Measurements from ENCODE around the gene GMPS. TPM values are rescaled to one million over a fixed set of nuclear protein-coding genes. Genes with fewer than 3 reads are reported as not detected.
"Not testable (repeated sequence)": the region's sequence is repeated elsewhere in the genome, so short reads cannot be mapped to it uniquely, and the experiment has no call there.

GMPS gene
- total RNA-seq: 29.2 TPM

DNA sequence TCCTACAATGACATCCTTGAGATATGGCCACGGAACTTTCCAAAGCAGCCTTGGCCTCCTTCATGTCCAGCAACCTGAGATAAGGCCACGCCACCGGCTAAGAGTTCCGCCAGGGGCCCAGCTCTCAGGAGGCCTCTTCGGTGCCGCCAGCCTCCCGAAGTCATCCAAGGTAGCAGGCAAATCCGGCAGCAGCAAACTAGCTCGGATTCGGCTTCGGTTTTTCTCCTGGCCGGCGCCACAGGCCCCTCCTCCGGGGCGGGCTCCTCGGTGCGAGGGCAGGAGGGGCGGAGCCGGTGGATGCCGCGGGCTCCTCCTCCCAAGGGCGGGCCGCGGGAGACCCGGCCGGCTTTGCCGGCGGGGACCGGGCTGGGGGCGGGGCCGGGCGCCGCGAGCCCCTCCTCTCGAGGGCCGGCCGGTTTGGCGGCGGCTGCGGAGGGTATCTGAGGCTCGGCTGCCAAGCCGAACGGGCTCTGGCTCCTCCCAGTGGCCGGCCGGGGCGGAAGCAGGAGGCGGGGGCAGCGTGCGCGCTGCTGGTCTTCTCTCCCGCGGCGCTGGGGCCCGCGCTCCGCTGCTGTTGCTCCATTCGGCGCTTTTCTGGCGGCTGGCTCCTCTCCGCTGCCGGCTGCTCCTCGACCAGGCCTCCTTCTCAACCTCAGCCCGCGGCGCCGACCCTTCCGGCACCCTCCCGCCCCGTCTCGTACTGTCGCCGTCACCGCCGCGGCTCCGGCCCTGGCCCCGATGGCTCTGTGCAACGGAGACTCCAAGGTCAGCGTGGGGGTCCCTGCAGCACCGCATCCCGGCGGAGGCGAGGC, at the start of gene GMPS:
TSS of gene GMPS (plus strand) at position 518 of the 812 bp plus-strand sequence. CDS start at position 739, 221 bp downstream.
- intact Hi-C loops (cut with DNase I): no loop called here
- Histone ChIP-seq H3K4me3 (peak within 1 kb of the TSS; percentile 93 to 100), H3K9me3 (no peaks in the 10 kb centered on the region), H3K4me1 (peaks cover 38% of the 10 kb centered on the region), H3K27ac (peak within 1 kb of the TSS; percentile 99), H3K36me3 (no peaks in the 10 kb centered on the region), H3K27me3 (no peaks in the 10 kb centered on the region)
- TF ChIP-seq POLR2AphosphoS5 (IDR thresholded peaks at IDR 0.05; ENCODE audit: insufficient read depth in 1 of 2, low read depth in 1 of 2): peak in 1 of 2 donors; percentile 79
- TF ChIP-seq, protein P1, sequence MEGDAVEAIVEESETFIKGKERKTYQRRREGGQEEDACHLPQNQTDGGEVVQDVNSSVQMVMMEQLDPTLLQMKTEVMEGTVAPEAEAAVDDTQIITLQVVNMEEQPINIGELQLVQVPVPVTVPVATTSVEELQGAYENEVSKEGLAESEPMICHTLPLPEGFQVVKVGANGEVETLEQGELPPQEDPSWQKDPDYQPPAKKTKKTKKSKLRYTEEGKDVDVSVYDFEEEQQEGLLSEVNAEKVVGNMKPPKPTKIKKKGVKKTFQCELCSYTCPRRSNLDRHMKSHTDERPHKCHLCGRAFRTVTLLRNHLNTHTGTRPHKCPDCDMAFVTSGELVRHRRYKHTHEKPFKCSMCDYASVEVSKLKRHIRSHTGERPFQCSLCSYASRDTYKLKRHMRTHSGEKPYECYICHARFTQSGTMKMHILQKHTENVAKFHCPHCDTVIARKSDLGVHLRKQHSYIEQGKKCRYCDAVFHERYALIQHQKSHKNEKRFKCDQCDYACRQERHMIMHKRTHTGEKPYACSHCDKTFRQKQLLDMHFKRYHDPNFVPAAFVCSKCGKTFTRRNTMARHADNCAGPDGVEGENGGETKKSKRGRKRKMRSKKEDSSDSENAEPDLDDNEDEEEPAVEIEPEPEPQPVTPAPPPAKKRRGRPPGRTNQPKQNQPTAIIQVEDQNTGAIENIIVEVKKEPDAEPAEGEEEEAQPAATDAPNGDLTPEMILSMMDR (IDR thresholded peaks at IDR 0.05): peak; percentile 23 to 59 (median 49)
- TF ChIP-seq POLR2A (IDR thresholded peaks at IDR 0.05): peak in 1 of 2 donors; percentile 82
- DNase-seq (ENCODE audit: extremely low spot score in 2 of 2): peak in 1 of 2 donors; percentile 93

DNA sequence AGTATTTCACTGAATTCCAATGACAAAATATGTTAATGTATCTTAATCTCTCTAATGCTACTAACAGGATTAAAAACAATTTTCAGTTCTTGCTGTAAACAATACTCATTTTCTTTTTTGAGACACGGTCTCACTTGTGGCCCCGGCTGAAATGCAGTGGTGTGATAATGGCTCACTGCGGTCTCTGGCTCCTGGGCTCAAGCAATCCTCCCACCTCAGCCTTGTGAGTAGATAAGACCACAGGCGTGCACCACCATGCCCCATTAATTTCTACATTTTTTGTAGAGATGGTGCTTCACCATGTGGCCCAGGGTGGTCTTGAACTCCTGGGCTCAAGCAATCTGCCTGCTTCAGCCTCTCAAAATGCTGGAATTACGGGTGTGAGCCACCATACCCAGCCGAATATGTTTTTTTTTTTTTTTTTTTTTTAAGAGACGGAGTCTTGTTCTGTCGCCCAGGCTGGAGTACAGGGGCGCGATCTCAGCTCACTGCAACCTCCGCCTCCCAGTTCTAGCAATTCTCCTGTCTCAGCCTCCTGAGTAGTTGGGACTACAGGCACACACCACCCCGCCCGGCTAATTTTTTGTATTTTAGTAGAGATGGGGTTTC, 41.9 kb upstream of the GMPS start:
- H3K4me1 ChIP-seq; H3K27ac ChIP-seq; intact Hi-C loops (cut with DNase I); DNase-seq (ENCODE audit: extremely low spot score in 2 of 2); H3K9me3 ChIP-seq; H3K4me3 ChIP-seq; H3K27me3 ChIP-seq; H3K36me3 ChIP-seq: not testable (repeated sequence)

DNA sequence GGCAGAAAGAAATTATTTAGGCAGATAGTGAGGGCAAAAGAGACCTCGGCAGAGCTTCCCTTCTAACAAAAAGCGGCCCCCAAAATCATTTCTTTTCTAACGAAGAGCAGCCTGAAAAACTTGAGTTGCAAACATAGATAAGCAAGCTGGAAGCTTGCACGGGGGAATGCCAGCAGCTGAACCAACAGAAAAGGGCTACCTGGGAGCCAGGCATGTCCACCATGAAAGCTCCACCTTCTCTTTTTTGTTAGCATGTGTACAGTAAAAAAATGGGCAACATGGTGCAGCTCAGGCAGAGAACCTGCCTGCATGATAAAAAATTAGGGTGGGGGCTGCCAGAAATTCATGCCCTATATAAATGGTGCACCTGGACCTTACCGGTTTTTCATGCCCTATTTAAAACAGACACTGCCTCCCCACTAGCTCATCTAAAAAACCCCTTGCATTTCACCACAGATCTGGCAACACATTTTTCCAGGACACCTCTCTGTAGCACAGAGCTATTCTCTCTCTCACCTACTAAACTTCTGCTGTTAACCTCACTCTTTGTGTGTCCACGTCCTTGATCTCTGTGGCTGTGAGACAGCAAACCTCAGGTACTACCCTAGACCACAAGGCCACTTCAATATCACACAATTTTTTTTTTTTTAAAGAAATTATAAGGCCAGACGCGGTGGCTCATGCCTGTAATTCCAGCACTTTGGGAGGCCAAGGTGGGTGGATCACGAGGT, 34.9 kb upstream of the GMPS start:
- no peak for DNase-seq (ENCODE audit: extremely low spot score in 2 of 2)
- H3K4me3 ChIP-seq: no peak overlapping the region
- no peaks in the 10 kb centered on the region for H3K9me3 ChIP-seq
- H3K27ac ChIP-seq: no peak overlapping the region
- no peaks in the 10 kb centered on the region for H3K27me3 ChIP-seq
- intact Hi-C loops (cut with DNase I): no loop called here
- peaks cover 0 to 10% of the 10 kb centered on the region in 2 donors for H3K36me3 ChIP-seq
- TF ChIP-seq, protein P1 (IDR thresholded peaks at IDR 0.05): no peak
- TF ChIP-seq POLR2A (IDR thresholded peaks at IDR 0.05) (no peak), POLR2AphosphoS5 (IDR thresholded peaks at IDR 0.05; ENCODE audit: insufficient read depth in 1 of 2, low read depth in 1 of 2) (no peak)
- H3K4me1 ChIP-seq: no peaks in the 10 kb centered on the region

DNA sequence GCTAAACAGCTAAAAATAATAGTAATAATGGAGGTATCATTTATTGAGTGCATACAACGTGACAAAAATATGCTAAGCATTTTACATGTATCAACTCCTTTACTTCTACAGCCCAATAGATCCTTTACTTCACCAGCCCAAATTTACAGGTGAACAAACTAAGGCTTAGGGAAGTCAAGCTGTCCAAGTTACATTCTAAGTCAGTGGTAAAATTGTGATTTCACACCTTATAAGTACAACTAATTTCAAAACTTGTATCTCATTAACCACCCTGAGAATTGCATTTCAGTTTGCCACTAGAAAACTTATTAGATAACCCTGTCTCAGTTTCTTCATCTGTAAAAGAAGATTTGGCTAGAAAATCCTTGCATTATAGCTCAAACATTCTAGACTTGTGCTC, 26.9 kb upstream of the GMPS start:
- DNase-seq (ENCODE audit: extremely low spot score in 2 of 2): no peak
- Histone ChIP-seq H3K36me3 (peaks cover 0 to 10% of the 10 kb centered on the region in 2 donors), H3K4me3 (no peak overlapping the region), H3K27ac (no peak overlapping the region), H3K9me3 (no peaks in the 10 kb centered on the region), H3K4me1 (peaks cover 35% of the 10 kb centered on the region), H3K27me3 (no peaks in the 10 kb centered on the region)
- TF ChIP-seq POLR2AphosphoS5 (IDR thresholded peaks at IDR 0.05; ENCODE audit: insufficient read depth in 1 of 2, low read depth in 1 of 2): no peak
- TF ChIP-seq, protein P1 (IDR thresholded peaks at IDR 0.05): no peak
- no peak for TF ChIP-seq POLR2A (IDR thresholded peaks at IDR 0.05)
- intact Hi-C loops (cut with DNase I): no loop called here

DNA sequence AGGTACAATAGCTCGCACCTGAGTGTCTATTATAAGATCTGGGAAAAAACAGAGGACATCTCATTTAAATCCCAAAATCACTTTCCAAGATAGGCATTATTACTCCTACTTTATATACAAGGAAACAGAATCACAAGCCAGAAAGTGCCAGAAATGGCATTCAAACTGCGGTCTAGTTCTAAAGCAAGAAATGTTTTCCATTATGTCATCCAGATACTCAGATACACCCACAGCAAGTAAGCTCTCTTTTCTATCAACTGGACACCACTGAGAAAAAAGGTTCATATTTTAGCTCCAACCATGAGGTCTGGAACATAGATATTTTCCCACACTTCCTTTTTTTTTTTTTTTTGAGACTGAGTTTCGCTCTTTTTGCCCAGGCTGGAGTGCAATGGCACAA, 24.3 kb upstream of the GMPS start:
- Histone ChIP-seq H3K4me3 (no peak overlapping the region), H3K27me3 (no peaks in the 10 kb centered on the region), H3K4me1 (peaks cover 54% of the 10 kb centered on the region), H3K36me3 (peaks cover 0 to 4% of the 10 kb centered on the region in 2 donors), H3K9me3 (no peaks in the 10 kb centered on the region), H3K27ac (no peak overlapping the region)
- TF ChIP-seq POLR2AphosphoS5 (IDR thresholded peaks at IDR 0.05; ENCODE audit: insufficient read depth in 1 of 2, low read depth in 1 of 2) (no peak), POLR2A (IDR thresholded peaks at IDR 0.05) (no peak)
- TF ChIP-seq, protein P1 (IDR thresholded peaks at IDR 0.05): no peak
- intact Hi-C loops (cut with DNase I): no loop called here
- no peak for DNase-seq (ENCODE audit: extremely low spot score in 2 of 2)
